ENCODE measurements around the gene TSPEAR. TPM values are rescaled to one million over a fixed set of nuclear protein-coding genes. Genes with fewer than 3 reads are reported as not detected.

The TSPEAR gene
- total RNA-seq, 4 donors from 2014 or later, result 0.21 to 1.3 (median 0.69) TPM

- DNase-seq, result no peak
- H3K4me1 ChIP-seq, result peaks cover 0 to 6% of the 10 kb centered on the region in 2 donors
- intact Hi-C loops (cut with DNase I), result no loop called here
- TF ChIP-seq CTCF (IDR thresholded peaks at IDR 0.05) (no peak), POLR2A (IDR thresholded peaks at IDR 0.05) (no peak)
- H3K4me3 ChIP-seq (replicated peaks in 1 of 3), result no peak overlapping the region
- peaks cover 15% of the 10 kb centered on the region for H3K27me3 ChIP-seq
- H3K9me3 ChIP-seq, result no peaks in the 10 kb centered on the region
- 25 to 35% methylated on average over 31 to 57 of the region's 61 CpGs for WGBS, 2 donors
- no peaks in the 10 kb centered on the region for H3K36me3 ChIP-seq
- H3K27ac ChIP-seq, result no peak overlapping the region
These were observed 12.1 kb upstream of the TSPEAR start for GRCh38 chr21:44723177-44724131.

GRCh38 chr21:44722731-44723130 lies 11.4 kb upstream of the TSPEAR start:
- 69 to 79% methylated on average over 5 of the region's 5 CpGs for WGBS, 2 donors
- peaks cover 0 to 6% of the 10 kb centered on the region in 2 donors for H3K4me1 ChIP-seq
- intact Hi-C loops (cut with DNase I), result no loop called here
- H3K27ac ChIP-seq, result no peak overlapping the region
- peaks cover 18% of the 10 kb centered on the region for H3K27me3 ChIP-seq
- no peak overlapping the region for H3K4me3 ChIP-seq (replicated peaks in 1 of 3)
- H3K36me3 ChIP-seq, result no peaks in the 10 kb centered on the region
- no peak for DNase-seq
- TF ChIP-seq CTCF (IDR thresholded peaks at IDR 0.05), result no peak
- no peak for TF ChIP-seq POLR2A (IDR thresholded peaks at IDR 0.05)
- H3K9me3 ChIP-seq, result no peaks in the 10 kb centered on the region

DNA sequence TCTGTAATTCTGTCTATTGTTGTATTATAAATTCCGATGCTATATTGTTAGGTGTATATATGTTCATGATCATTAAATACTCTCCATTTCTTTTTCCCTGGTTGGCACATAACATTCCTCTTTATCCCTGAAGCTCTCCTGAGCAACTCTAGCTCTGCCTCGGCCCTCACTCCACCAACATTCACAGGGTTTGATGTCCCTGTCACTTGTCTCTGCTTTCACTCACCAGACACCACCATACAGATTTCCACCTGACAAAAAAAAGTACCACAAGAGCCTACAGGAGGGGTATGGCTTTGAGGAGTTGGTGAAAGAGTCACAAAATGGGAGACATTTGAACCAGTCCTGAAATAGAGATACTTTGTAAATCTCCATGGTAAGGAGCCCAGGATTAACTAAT lies 8.8 kb upstream of the TSPEAR start:
- no peak overlapping the region for H3K27ac ChIP-seq
- H3K4me1 ChIP-seq, result peaks cover 0 to 6% of the 10 kb centered on the region in 2 donors
- no peak for TF ChIP-seq CTCF (IDR thresholded peaks at IDR 0.05)
- no peak for TF ChIP-seq POLR2A (IDR thresholded peaks at IDR 0.05)
- intact Hi-C loops (cut with DNase I), result no loop called here
- no peak for DNase-seq
- no peak overlapping the region for H3K4me3 ChIP-seq (replicated peaks in 1 of 3)
- no peaks in the 10 kb centered on the region for H3K36me3 ChIP-seq
- H3K27me3 ChIP-seq, result peaks cover 18% of the 10 kb centered on the region
- WGBS, 2 donors, result 89 to 96% methylated on average over 2 of the region's 2 CpGs
- H3K9me3 ChIP-seq, result no peaks in the 10 kb centered on the region

GRCh38 chr21:44718571-44718970 lies 7.2 kb upstream of the TSPEAR start:
- Histone ChIP-seq H3K9me3 (no peaks in the 10 kb centered on the region), H3K27ac (no peak overlapping the region), H3K4me3 (replicated peaks in 1 of 3) (no peak overlapping the region), H3K4me1 (peaks cover 0 to 6% of the 10 kb centered on the region in 2 donors), H3K36me3 (no peaks in the 10 kb centered on the region), H3K27me3 (peaks cover 14% of the 10 kb centered on the region)
- intact Hi-C loops (cut with DNase I), result no loop called here
- DNase-seq, result no peak
- WGBS, 2 donors, result 68 to 75% methylated on average over 6 of the region's 6 CpGs
- no peak for TF ChIP-seq CTCF (IDR thresholded peaks at IDR 0.05)
- no peak for TF ChIP-seq POLR2A (IDR thresholded peaks at IDR 0.05)

DNA sequence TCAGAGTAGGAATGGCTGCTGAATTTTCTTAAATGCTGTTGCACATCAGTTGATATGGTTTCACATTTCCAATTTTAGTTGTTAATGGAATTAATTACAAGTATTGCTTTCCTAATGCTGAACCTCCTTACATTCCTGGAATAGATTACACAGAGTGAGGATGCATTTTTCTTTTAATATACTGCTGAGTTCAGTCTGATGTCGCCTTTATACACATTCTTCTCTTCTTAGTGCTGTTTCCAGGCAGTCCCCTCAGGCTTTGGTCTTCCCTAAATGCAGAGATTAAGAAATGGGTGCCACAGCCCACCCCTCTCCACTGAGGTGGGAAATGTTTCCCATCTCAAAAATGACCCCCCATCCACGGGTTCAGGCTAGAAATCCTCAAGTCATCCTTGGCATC lies 6.7 kb upstream of the TSPEAR start:
- Histone ChIP-seq H3K27ac (no peak overlapping the region), H3K4me3 (replicated peaks in 1 of 3) (no peak overlapping the region), H3K27me3 (peaks cover 10% of the 10 kb centered on the region), H3K4me1 (peaks cover 0 to 2% of the 10 kb centered on the region in 2 donors), H3K9me3 (no peaks in the 10 kb centered on the region), H3K36me3 (no peaks in the 10 kb centered on the region)
- DNase-seq, result no peak
- WGBS, 2 donors, result 68 to 79% methylated on average over 2 of the region's 2 CpGs
- TF ChIP-seq CTCF (IDR thresholded peaks at IDR 0.05), result no peak
- no peak for TF ChIP-seq POLR2A (IDR thresholded peaks at IDR 0.05)
- intact Hi-C loops (cut with DNase I), result no loop called here

Measured in thyroid gland (tissue), 4 donors.